Prostate gland (tissue), 2 donors: ENCODE measurements around the gene CCDC93. TPM values are rescaled to one million over a fixed set of nuclear protein-coding genes. Genes with fewer than 3 reads are reported as not detected.
A peak's percentile ranks its signal among the peaks of the same experiment; 100 is the strongest.

Experiments used
- DNase-seq: peaks from one replicate; pipeline ENCODE4 v3.0.0-alpha.2; 2019; ENCODE audit warnings: low spot score
- H3K27ac ChIP-seq, 2 donors: fragments of 200-600 bp; sonication (generic); 2 replicates each; pipeline ENCODE4 v1.5.1; 2017 to 2019
- H3K27me3 ChIP-seq: fragments of 200-600 bp; sonication (generic); replicated peaks from 2 replicates; pipeline ENCODE4 v1.5.1; 2019; ENCODE audit not compliant: insufficient read depth
- H3K36me3 ChIP-seq, 2 donors: fragments of 200-600 bp; sonication (generic); 1 replicate in 1 of 2; 2 replicates in 1 of 2; pipeline versions ENCODE4 v1.5.1 to v1.8.1; 2017 to 2019
- H3K4me1 ChIP-seq: fragments of 200-600 bp; sonication (generic); replicated peaks from 2 replicates; pipeline ENCODE4 v1.5.1; 2019
- H3K4me3 ChIP-seq, 2 donors: fragments of 200-600 bp; sonication (generic); 2 replicates each; pipeline ENCODE4 v1.5.1; 2017 to 2019
- H3K9me3 ChIP-seq: fragments of 200-600 bp; sonication (generic); 2 replicates; pipeline ENCODE4 v1.5.1; 2017
- POLR2A ChIP-seq: fragments of 450-650 bp; IDR thresholded peaks from one replicate; pipeline ENCODE4 v1.6.1; 2016; ENCODE audit warnings: antibody characterized with exemption, mild to moderate bottlenecking
- POLR2AphosphoS5 ChIP-seq: sonication (generic); formaldehyde crosslinking; IDR thresholded peaks from one replicate; pipeline ENCODE4 v1.6.1; 2017; ENCODE audit warnings: antibody characterized with exemption
- WGBS: methylation state at CpG from one replicate; pipeline ENCODE4 v1.1.5; 2018; 5-methylcytosine and 5-hydroxymethylcytosine counted together
- intact Hi-C: fragments of 100-400 bp; cut with DNase I; formaldehyde crosslinking; loops from one replicate; pipeline ENCODE4 v1.14.2; 2022
- total RNA-seq, 2 donors: library from RNA; depleted of rRNA; stranded (reverse); fragments of >200 nt; gene quantifications; one replicate each; pipeline ENCODE4 v1.1.0, GENCODE V29; 2016
- TF ChIP-seq, protein P1 (sequence below), 4 experiments: fragments of 200-600 bp in 2 of 4; fragments of 450-650 bp in 2 of 4; sonication (generic) in 2 of 4; IDR thresholded peaks; 1 replicate in 3 of 4; 2 replicates in 1 of 4; pipeline ENCODE4 v1.5.1; 2016 to 2019; ENCODE audit warnings: antibody characterized with exemption in 4 of 4, mild to moderate bottlenecking in 2 of 4, moderate library complexity in 2 of 4

The CCDC93 gene
- total RNA-seq, 2 donors from 2014 or later, result 9.6 to 39.8 TPM

DNA sequence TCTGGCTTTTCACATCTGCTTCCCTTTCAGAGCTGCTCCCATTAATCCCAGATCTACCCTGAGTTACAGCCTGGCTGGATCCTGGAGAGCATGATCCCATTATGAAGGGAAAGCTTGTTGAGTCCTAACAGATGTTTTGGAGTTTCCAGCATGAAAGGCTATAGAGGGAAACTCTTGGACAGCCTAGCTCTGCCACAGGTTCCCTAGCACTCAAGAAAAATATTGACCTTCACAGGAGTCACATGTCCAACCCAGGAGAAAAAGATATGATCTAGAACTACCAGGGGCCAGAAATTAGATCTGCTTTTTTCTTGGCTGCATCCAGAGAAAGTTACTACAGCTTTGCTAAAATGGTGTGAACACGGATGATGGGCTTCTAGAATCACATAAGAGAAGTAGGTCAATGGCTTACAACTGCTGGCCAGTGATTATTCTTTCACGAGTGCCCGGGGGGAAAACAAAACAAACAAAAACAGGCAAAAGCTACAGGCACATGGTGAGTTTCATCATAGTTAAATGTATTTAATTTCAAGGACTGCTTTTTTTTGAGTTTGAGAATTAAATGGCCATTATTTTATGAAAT lies 15.9 kb downstream of the CCDC93 start:
- no peaks in the 10 kb centered on the region for H3K36me3 ChIP-seq
- H3K27me3 ChIP-seq, result no peaks in the 10 kb centered on the region
- H3K4me1 ChIP-seq, result no peaks in the 10 kb centered on the region
- DNase-seq, result no peak
- no peak overlapping the region for H3K4me3 ChIP-seq
- intact Hi-C loops, result no loop called here
- no peak overlapping the region for H3K27ac ChIP-seq
- no peak for TF ChIP-seq POLR2A
- TF ChIP-seq, protein P1, sequence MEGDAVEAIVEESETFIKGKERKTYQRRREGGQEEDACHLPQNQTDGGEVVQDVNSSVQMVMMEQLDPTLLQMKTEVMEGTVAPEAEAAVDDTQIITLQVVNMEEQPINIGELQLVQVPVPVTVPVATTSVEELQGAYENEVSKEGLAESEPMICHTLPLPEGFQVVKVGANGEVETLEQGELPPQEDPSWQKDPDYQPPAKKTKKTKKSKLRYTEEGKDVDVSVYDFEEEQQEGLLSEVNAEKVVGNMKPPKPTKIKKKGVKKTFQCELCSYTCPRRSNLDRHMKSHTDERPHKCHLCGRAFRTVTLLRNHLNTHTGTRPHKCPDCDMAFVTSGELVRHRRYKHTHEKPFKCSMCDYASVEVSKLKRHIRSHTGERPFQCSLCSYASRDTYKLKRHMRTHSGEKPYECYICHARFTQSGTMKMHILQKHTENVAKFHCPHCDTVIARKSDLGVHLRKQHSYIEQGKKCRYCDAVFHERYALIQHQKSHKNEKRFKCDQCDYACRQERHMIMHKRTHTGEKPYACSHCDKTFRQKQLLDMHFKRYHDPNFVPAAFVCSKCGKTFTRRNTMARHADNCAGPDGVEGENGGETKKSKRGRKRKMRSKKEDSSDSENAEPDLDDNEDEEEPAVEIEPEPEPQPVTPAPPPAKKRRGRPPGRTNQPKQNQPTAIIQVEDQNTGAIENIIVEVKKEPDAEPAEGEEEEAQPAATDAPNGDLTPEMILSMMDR (IDR thresholded peaks at IDR 0.05), result no peak
- TF ChIP-seq POLR2AphosphoS5, result no peak
- WGBS, result 71% methylated on average over 3 of the region's 3 CpGs
- H3K9me3 ChIP-seq, result no peaks in the 10 kb centered on the region

DNA sequence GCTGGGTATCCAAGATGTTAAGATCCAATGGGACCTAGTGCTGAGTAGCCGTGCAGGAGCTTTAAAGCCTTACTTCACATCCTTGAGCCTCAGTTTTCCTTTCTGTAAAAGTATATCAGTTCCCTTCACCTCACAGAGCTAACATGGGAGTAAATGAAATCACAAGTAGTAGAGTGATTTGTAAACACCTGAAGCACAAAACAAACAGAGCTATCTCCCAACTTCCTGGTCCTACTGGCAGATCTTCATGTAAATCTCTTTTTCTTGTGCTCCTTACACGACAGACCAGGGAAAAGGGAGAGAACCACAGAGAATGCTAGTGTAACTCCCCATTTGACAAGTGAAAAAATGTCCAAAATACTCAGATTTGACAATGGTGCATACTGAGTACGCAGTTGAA lies 17.3 kb downstream of the CCDC93 start:
- Histone ChIP-seq H3K27ac (no peak overlapping the region), H3K4me1 (no peaks in the 10 kb centered on the region), H3K4me3 (no peak overlapping the region), H3K27me3 (no peaks in the 10 kb centered on the region), H3K36me3 (no peaks in the 10 kb centered on the region), H3K9me3 (no peaks in the 10 kb centered on the region)
- no peak for DNase-seq
- intact Hi-C loops, result no loop called here
- 70% methylated on average over 3 of the region's 3 CpGs for WGBS
- TF ChIP-seq, protein P1 (IDR thresholded peaks at IDR 0.05), result no peak
- TF ChIP-seq POLR2AphosphoS5, result peak; percentile 7

DNA sequence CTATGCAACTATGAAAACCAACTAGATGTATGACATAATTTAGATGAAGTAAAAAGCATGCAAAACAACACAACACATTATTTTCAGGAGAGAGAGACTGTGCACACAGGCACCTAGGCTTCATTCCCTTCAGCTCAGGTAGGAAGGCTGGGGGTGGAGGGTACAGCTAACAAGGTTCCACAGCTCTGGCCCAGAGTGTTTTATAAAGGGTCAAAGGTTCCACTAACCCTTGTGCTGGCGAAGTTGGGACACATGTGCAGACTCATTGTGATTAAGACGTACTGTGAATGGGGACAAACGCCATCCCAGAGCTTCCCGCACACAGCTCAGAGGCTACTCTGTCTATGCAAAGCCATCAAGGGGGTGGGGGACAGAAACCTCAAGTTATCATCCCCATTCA lies 19.1 kb downstream of the CCDC93 start:
- Histone ChIP-seq H3K27ac (no peak overlapping the region), H3K36me3 (no peaks in the 10 kb centered on the region), H3K9me3 (no peaks in the 10 kb centered on the region), H3K4me1 (no peaks in the 10 kb centered on the region), H3K4me3 (no peak overlapping the region), H3K27me3 (no peaks in the 10 kb centered on the region)
- intact Hi-C loops, result no loop called here
- 81% methylated on average over 4 of the region's 4 CpGs for WGBS
- no peak for DNase-seq
- TF ChIP-seq POLR2A (no peak), POLR2AphosphoS5 (no peak)

DNA sequence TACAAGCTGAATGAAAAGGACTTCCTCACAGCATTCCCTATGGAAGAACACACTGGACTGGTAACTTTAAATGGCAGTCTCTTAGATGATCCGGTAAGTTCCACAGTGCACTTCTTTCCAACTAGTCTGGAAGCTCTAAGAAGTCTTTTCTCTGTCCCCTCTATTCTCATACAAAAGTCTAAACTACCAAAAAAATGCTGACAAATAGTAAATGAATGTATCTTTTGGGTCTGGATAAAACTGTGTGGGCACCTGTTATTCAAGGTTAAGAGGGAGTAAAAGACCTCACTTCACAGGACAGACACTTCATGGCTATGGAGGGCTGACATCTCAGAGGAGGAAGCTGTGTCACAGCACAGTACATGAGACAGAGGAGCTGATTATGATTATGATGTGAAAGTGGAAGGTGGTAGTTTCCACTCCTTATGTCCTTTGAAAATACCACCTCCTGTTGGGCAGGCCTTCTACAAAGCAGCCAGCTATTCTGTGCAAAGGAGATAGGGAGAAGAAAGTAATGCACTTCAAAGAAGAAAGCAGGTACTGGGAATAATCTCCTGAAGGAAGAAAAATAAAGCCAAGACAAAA lies 23.9 kb downstream of the CCDC93 start:
- Histone ChIP-seq H3K36me3 (no peaks in the 10 kb centered on the region), H3K4me3 (no peak overlapping the region), H3K27ac (no peak overlapping the region), H3K4me1 (no peaks in the 10 kb centered on the region), H3K27me3 (no peaks in the 10 kb centered on the region), H3K9me3 (no peaks in the 10 kb centered on the region)
- WGBS, result 97% methylated on average over 1 of the region's 1 CpG
- intact Hi-C loops, result no loop called here
- DNase-seq, result no peak
- TF ChIP-seq POLR2A, result no peak
- no peak for TF ChIP-seq POLR2AphosphoS5
- TF ChIP-seq, protein P1 (IDR thresholded peaks at IDR 0.05), result no peak

DNA sequence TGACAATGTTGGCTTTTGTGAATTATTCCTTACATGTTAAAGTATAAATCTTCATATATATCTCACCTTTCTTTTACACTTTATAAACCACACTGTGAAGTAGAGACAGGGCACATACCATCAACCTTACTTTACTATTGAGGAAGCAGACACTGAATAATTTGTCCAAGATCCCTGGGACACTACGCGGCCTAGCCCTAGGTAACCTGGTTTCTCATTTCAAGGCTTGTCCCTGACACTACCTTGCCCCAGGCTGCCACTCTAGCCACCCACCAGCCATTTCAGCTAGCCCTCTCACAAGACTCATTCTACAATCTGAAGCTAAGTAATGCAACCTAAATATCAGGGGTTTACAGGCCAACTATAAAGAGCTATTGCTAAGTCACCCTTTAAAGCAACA lies 26.7 kb downstream of the CCDC93 start:
- Histone ChIP-seq H3K36me3 (no peaks in the 10 kb centered on the region), H3K9me3 (no peaks in the 10 kb centered on the region), H3K27ac (no peak overlapping the region), H3K4me3 (no peak overlapping the region), H3K27me3 (no peaks in the 10 kb centered on the region), H3K4me1 (no peaks in the 10 kb centered on the region)
- TF ChIP-seq POLR2AphosphoS5 (no peak), POLR2A (no peak)
- TF ChIP-seq, protein P1 (IDR thresholded peaks at IDR 0.05), result no peak
- WGBS, result 94% methylated on average over 2 of the region's 2 CpGs
- intact Hi-C loops, result no loop called here
- no peak for DNase-seq
